GM19351 (cell line): ENCODE results near the gene TNS3.

ENCODE experiments used
- ATAC-seq: cut with Tn5 transposase; IDR thresholded peaks from one replicate; pipeline ENCODE4 v1.9.1; 2021; ENCODE audit warnings: mild to moderate bottlenecking, moderate library complexity; ENCODE audit not compliant: unreplicated experiment

Gene TNS3

GRCh38 chr7:47376991-47377616 is 204.8 kb downstream of the TNS3 start:
- ATAC-seq, result no peak

- ATAC-seq, result no peak
Observed at GRCh38 chr7:47375121-47375938, 206.6 kb downstream of the TNS3 start.

GRCh38 chr7:47374538-47374937 is 207.4 kb downstream of the TNS3 start:
- ATAC-seq, result no peak

GRCh38 chr7:47373871-47374451 is 207.9 kb downstream of the TNS3 start:
- ATAC-seq, result no peak

- no peak for ATAC-seq
Observed at GRCh38 chr7:47371733-47372368, 210.1 kb downstream of the TNS3 start.

GRCh38 chr7:47371317-47371716 is 210.6 kb downstream of the TNS3 start:
- ATAC-seq, result no peak

- no peak for ATAC-seq
Observed at GRCh38 chr7:47370461-47371042, 211.4 kb downstream of the TNS3 start.

GRCh38 chr7:47369736-47370135 is 212.2 kb downstream of the TNS3 start:
- no peak for ATAC-seq

GRCh38 chr7:47368190-47368812 is 213.6 kb downstream of the TNS3 start:
- ATAC-seq, result no peak

- no peak for ATAC-seq
Observed at GRCh38 chr7:47367369-47367768, 214.5 kb downstream of the TNS3 start.

- ATAC-seq, result no peak
Observed at GRCh38 chr7:47366960-47367359, 215.0 kb downstream of the TNS3 start.

- ATAC-seq, result no peak
Observed at GRCh38 chr7:47366211-47366610, 215.7 kb downstream of the TNS3 start.

GRCh38 chr7:47362984-47363383 is 218.9 kb downstream of the TNS3 start:
- ATAC-seq, result no peak

- peak; percentile 69 for ATAC-seq
Observed at GRCh38 chr7:47361746-47362215, 220.1 kb downstream of the TNS3 start.

GRCh38 chr7:47361236-47361635 is 220.7 kb downstream of the TNS3 start:
- no peak for ATAC-seq

- ATAC-seq, result no peak
Observed at GRCh38 chr7:47360301-47360900, 221.5 kb downstream of the TNS3 start.

GRCh38 chr7:47358944-47359588 is 222.8 kb downstream of the TNS3 start:
- ATAC-seq, result no peak

GRCh38 chr7:47358357-47358756 is 223.6 kb downstream of the TNS3 start:
- no peak for ATAC-seq

- no peak for ATAC-seq
Observed at GRCh38 chr7:47357863-47358262, 224.0 kb downstream of the TNS3 start.

- ATAC-seq, result no peak
Observed at GRCh38 chr7:47357361-47357760, 224.6 kb downstream of the TNS3 start.
